ENCODE measurements around the gene CYP4F2.
"Not testable (repeated sequence)": the region's sequence is repeated elsewhere in the genome, so short reads cannot be mapped to it uniquely, and the experiment has no call there.

Gene CYP4F2

DNA sequence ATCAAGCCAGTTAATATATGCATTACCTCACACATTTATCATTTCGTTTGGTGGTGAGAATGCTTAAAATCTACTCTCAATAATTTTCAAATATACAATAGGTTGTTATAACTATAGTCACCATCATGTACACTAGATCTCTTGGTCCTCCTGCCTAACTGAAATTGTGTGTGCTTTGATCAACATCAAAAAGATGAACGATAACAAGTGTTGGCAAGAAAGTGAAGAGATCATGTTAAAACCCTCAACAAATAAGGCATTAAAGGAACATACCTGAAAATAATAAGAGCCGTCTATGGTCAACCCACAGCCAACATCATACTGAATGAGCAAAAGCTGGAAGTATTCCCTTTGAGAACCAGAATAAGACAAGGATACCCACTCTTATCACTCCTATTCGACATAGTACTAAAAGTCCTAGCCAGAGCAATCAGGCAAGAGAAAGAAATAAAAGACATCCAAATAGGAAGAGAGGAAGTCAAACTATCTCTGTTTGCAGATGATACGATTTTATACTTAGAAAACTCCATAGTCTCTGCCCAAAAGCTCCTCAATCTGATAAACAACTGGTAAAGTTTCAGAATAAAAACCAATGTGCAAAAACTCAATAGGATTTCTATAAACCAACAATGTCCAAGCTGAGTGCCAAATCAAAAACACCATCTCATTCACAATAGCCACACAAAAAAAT is 54.5 kb downstream of the CYP4F2 start:
- DNase-seq: no peak

DNA sequence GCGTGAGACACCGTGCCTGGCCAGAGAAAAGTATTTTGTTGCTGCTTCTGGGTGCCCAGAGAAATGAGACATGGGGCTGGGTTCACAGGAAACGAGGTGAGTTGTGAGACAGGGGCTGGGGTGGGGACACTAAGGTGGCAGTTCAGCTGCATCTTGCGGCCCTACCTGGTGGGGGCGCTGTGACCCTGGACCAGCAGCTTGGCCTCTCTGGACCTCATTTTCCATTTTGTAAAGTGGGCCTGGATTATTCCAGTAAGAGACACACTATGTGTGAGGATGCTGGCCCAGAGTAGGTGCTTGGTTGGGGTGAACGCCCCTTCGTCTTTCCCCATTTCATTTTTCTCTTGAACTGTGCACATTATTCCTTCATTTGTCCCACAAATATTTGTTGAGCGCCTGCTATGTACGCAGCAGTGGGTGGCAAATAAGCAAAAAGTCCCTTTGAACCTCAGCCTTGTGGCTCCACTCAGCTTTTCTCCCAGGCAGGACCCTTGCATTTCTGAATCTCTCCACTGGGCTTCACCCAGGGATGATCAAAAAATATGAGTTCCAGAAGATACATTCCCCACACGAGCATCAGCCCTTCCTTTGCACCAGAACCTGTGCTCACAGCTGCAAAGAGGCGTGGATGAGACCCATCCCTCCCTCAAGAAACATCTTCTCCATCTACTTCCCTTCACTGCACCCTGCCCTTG is 55.9 kb downstream of the CYP4F2 start:
- DNase-seq: no peak

GRCh38 chr19:15840833-15841232 is 57.0 kb downstream of the CYP4F2 start:
- no peak for DNase-seq

- not testable (repeated sequence) for DNase-seq
Measured at GRCh38 chr19:15839888-15840287, 58.0 kb downstream of the CYP4F2 start.

- no peak for DNase-seq
Measured at GRCh38 chr19:15838351-15838750, 59.5 kb downstream of the CYP4F2 start.

- no peak for DNase-seq
Measured at GRCh38 chr19:15837221-15837731, 60.6 kb downstream of the CYP4F2 start.

DNA sequence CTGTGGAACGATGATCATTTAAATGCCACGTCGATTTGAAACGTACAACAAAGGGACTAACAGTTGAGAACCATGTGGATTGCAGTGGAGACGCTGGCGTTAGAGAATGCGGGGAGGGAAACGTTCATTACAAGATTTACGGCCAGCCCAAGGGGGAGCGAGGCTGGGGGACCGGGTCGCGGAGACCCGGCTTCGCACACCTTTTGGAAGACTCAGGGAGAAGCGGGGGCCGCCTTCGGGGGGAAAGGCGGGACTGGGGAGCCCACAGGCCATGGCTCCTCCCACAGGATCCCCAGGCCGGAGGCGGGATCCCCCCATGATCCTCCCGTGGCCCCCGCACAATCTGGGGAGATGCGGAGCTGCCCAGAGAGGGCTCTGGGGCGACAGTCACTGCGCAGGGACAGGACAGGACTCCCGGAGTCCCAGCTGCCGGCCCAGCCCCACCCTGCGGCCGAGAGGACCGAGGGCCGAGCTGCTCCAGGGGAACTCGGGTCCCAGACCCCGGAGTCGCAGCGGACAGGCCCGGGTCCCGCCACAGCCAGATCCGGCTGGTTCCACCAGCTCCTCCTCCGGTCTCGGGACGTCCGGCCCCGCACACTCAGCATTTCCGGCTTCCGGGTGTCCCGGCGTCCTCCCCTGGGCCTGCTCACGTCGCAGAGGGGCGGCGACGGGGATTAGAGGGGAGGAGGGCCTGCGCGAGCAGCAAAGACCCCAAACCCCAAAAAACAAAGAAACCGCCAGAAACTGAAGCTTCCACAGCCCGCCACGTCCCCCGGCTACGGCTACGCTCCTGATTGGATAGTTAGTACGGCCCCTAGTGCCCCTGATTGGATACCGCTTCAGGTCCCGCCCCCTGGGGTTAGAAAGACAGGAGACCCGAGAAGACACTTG is 61.3 kb downstream of the CYP4F2 start:
- peak; percentile 11 for DNase-seq

GRCh38 chr19:15835565-15836329 is 62.1 kb downstream of the CYP4F2 start:
- DNase-seq: not testable (repeated sequence)

DNA sequence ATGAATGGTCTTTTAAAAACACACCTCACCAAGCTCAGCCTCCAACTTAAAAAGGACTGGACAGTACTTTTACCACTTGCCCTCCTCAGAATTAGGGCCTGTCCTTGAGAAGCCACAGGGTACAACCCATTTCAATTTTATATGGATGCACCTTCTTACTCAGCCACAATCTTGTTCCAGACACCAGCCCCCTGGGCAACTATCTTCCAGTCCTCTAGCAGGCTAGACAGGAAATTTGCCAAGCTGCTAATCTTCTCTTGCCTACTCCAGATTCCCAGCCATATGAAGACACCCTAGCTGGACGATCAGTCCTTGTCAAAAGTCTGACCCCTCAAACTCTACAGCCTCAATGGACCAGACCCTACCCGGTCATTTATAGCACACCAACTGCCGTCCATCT is 63.6 kb downstream of the CYP4F2 start:
- DNase-seq: not testable (repeated sequence)

DNA sequence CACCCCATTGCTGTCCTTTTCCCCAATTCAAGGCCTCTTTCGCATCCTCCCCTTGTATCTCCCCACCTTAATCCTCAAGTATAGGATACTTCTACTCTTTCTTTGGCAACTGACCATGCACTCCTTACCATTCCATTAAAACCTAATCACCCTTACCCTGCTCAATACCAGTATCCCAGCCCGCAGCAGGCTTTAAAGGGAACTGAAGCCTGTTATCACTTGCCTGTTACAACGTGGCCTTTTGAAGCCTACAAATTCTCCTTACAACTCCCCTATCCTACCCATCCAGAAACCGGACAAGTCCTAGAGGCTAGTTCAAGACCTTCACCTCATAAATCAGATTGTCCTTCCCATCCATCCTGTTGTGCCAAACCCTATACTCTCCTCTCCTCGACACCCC is 66.2 kb downstream of the CYP4F2 start:
- DNase-seq: no peak

DNA sequence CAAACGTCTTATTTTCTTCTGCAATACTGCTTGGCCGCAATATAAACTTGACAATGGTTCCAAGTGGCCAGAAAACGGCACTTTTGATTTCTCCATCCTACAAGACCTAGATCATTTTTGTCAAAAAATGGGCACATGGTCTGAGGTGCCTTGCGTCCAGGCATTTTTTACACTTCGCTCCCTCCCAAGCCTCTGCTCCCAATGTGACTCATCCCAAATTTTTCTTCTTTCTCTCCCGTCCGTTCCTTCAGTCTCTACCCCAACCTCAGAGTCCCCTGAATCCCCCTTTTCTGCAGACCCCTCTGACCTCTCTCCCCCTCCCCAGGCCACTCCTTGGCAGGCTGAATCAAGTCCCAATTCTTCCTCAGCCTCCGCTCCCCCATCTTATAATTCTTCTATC is 68.1 kb downstream of the CYP4F2 start:
- DNase-seq: no peak

- no peak for DNase-seq
Measured at GRCh38 chr19:15829306-15829698, 68.6 kb downstream of the CYP4F2 start.

- not testable (repeated sequence) for DNase-seq
Measured at GRCh38 chr19:15828611-15829305, 69.1 kb downstream of the CYP4F2 start.

- no peak for DNase-seq
Measured at GRCh38 chr19:15828121-15828610, 69.7 kb downstream of the CYP4F2 start.
